ENCODE data around the gene STX11. TPM values are rescaled to one million over a fixed set of nuclear protein-coding genes. Genes with fewer than 3 reads are reported as not detected.

STX11 gene
- total and polyA plus RNA-seq, 2 of the 13 experiments (the other 11 are each of a cell fraction or from before 2014, with no cell fraction given): 0.03 TPM; not detected in 1

DNA sequence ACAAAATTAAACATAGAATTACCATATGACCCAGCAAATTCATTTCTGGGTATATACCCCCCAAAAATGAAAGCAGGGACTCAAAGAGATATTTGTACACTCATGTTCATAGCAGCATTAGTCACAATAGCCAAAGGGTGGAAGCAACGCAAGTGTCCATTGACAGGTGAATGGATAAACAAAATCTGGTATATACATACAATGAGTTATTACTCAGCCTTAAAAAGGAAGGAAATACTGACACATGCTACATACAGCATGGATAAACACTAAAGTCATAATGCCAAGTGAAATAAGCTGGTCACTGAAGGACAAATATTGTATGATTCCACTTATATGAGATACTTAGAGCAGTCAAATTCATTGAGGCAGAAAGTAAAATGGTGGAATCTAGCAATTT is 5.3 kb upstream of the STX11 start (continued):
- TF ChIP-seq ATRX (CRISPR knock-in tag; IDR thresholded peaks at IDR 0.05; ENCODE audit: borderline replicate concordance): no peak
- TF ChIP-seq PHB2 (IDR thresholded peaks at IDR 0.05; ENCODE audit: partially characterized antibody): no peak
- TF ChIP-seq KMT2B (CRISPR knock-in tag; IDR thresholded peaks at IDR 0.05): no peak
- TF ChIP-seq, protein P1, sequence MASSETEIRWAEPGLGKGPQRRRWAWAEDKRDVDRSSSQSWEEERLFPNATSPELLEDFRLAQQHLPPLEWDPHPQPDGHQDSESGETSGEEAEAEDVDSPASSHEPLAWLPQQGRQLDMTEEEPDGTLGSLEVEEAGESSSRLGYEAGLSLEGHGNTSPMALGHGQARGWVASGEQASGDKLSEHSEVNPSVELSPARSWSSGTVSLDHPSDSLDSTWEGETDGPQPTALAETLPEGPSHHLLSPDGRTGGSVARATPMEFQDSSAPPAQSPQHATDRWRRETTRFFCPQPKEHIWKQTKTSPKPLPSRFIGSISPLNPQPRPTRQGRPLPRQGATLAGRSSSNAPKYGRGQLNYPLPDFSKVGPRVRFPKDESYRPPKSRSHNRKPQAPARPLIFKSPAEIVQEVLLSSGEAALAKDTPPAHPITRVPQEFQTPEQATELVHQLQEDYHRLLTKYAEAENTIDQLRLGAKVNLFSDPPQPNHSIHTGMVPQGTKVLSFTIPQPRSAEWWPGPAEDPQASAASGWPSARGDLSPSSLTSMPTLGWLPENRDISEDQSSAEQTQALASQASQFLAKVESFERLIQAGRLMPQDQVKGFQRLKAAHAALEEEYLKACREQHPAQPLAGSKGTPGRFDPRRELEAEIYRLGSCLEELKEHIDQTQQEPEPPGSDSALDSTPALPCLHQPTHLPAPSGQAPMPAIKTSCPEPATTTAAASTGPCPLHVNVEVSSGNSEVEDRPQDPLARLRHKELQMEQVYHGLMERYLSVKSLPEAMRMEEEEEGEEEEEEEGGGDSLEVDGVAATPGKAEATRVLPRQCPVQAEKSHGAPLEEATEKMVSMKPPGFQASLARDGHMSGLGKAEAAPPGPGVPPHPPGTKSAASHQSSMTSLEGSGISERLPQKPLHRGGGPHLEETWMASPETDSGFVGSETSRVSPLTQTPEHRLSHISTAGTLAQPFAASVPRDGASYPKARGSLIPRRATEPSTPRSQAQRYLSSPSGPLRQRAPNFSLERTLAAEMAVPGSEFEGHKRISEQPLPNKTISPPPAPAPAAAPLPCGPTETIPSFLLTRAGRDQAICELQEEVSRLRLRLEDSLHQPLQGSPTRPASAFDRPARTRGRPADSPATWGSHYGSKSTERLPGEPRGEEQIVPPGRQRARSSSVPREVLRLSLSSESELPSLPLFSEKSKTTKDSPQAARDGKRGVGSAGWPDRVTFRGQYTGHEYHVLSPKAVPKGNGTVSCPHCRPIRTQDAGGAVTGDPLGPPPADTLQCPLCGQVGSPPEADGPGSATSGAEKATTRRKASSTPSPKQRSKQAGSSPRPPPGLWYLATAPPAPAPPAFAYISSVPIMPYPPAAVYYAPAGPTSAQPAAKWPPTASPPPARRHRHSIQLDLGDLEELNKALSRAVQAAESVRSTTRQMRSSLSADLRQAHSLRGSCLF (CRISPR knock-in tag; IDR thresholded peaks at IDR 0.05; ENCODE audit: borderline replicate concordance): no peak
- no peak for TF ChIP-seq ZNF839 (CRISPR knock-in tag; IDR thresholded peaks at IDR 0.05; ENCODE audit: borderline replicate concordance)
- TF ChIP-seq KDM4B (CRISPR knock-in tag; IDR thresholded peaks at IDR 0.05): no peak
- TF ChIP-seq, protein P2, sequence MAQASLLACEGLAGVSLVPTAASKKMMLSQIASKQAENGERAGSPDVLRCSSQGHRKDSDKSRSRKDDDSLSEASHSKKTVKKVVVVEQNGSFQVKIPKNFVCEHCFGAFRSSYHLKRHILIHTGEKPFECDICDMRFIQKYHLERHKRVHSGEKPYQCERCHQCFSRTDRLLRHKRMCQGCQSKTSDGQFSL (CRISPR knock-in tag; IDR thresholded peaks at IDR 0.05): no peak

DNA sequence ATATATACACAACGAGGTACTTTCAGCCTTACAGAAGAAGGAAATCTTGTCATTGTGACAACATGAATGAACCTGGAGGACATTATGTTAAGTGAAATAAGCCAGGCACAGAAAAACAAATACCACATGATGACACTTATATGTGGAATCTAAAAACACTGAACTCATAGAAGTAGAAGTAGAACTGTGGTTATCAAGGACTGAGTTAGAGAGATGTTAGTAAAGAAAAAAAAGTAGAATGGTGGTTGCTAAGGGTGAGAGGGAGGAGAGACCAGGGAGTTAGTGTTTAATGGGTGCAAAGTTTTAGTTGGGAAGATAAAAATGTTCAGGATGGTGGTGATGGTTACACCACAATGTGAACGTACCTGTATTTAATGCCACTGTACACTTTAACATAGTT is 4.8 kb upstream of the STX11 start:
- 26% methylated on average over 2 of the region's 2 CpGs for WGBS (ENCODE audit: low lambda C conversion rate)
- no TSS peak for BruUV-seq (replicated peaks)
- H3K4me2 ChIP-seq (ENCODE audit: low read depth, low read length): no peak overlapping the region
- no peak for TF ChIP-seq ZNF883 (CRISPR knock-in tag; IDR thresholded peaks at IDR 0.05; ENCODE audit: not compliant biosample characterization)
- TF ChIP-seq ZFY (CRISPR knock-in tag; IDR thresholded peaks at IDR 0.05): no peak
- TF ChIP-seq SRSF9 (IDR thresholded peaks at IDR 0.05; ENCODE audit: borderline replicate concordance, insufficient read depth, low read depth, low read length, poor library complexity, severe bottlenecking): no peak
- no peak for TF ChIP-seq ZNF280B (CRISPR knock-in tag; IDR thresholded peaks at IDR 0.05; ENCODE audit: borderline replicate concordance)
- TF ChIP-seq THYN1 (CRISPR knock-in tag; IDR thresholded peaks at IDR 0.05; ENCODE audit: borderline replicate concordance, low read depth): no peak
- TF ChIP-seq ZSCAN22 (CRISPR knock-in tag; IDR thresholded peaks at IDR 0.05): no peak
- no peak for TF ChIP-seq PLRG1 (conservative IDR thresholded peaks at IDR 0.05)
- TF ChIP-seq GATAD2A (CRISPR knock-in tag; IDR thresholded peaks at IDR 0.05): no peak
- TF ChIP-seq CAMTA2 (CRISPR knock-in tag; IDR thresholded peaks at IDR 0.05; ENCODE audit: borderline replicate concordance): no peak
- TF ChIP-seq, protein P3, sequence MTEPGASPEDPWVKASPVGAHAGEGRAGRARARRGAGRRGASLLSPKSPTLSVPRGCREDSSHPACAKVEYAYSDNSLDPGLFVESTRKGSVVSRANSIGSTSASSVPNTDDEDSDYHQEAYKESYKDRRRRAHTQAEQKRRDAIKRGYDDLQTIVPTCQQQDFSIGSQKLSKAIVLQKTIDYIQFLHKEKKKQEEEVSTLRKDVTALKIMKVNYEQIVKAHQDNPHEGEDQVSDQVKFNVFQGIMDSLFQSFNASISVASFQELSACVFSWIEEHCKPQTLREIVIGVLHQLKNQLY (CRISPR knock-in tag; IDR thresholded peaks at IDR 0.05): no peak
- no peak for TF ChIP-seq AHR (CRISPR knock-in tag; IDR thresholded peaks at IDR 0.05)

More for the DNA sequence above, 4.8 kb upstream of the STX11 start:
- FAIRE-seq (no peak), DNase-seq (ENCODE audit: low spot score) (no peak), ATAC-seq (no peak)
- no peak overlapping the region for H2AFZ ChIP-seq (ENCODE audit: low read length)
- in situ Hi-C loops (cut with HindIII; ENCODE audit: extremely low pct_ligation_motif_present, low pct_unique_long_range_greater_than_20kb): no loop called here
- ChIA-PET CTCF (ENCODE audit: low intra/inter-chr PET ratio, low total read pairs) (no interaction called here), POLR2A (no interaction called here)
- no peaks in the 10 kb centered on the region for H3K36me3 ChIP-seq (replicated peaks in 1 of 2; ENCODE audit: control insufficient read depth in 1 of 2, insufficient read depth in 2 of 2, low read length in 2 of 2)
- H3K9ac ChIP-seq (ENCODE audit: insufficient read depth, low read depth, low read length): no peak overlapping the region
- intact Hi-C loops (cut with micrococcal nuclease; ENCODE audit: unreplicated experiment): no loop called here
- no peaks in the 10 kb centered on the region for H4K20me1 ChIP-seq (ENCODE audit: insufficient read depth, low read length)
- H3K4me3 ChIP-seq (replicated peaks in 1 of 3; ENCODE audit: insufficient read depth in 1 of 3, low read depth in 2 of 3, low read length in 3 of 3): no peak overlapping the region
- no peaks in the 10 kb centered on the region for H3K79me2 ChIP-seq (ENCODE audit: insufficient read depth, low read length)
- peaks cover 1 to 21% of the 10 kb centered on the region in 2 experiments; a peak in 4 of 5 replicates for H3K27me3 ChIP-seq (ENCODE audit: control insufficient read depth in 1 of 2, insufficient read depth in 2 of 2, low read length in 2 of 2)
- H3K9me3 ChIP-seq (ENCODE audit: low read length): no peaks in the 10 kb centered on the region
- H3K4me1 ChIP-seq (ENCODE audit: insufficient read depth, low read length): 0 out of 2 replicates have a peak, but pooled peaks cover 8% of the 10 kb centered on the region
- H3K27ac ChIP-seq (ENCODE audit: extremely low read length, insufficient read depth, low read length): no peak overlapping the region

Data from HepG2 (cell line).